Ovary (tissue), 3 donors: ENCODE measurements around the gene STARD8.

ENCODE experiments used
- CTCF ChIP-seq, 3 donors: fragments of 450-650 bp in 2 of 3; fragments of 200-600 bp in 1 of 3; IDR thresholded peaks; one replicate each; pipeline versions ENCODE4 v1.5.1 to v1.8.0; 2016 to 2022; ENCODE audit warnings: antibody characterized with exemption in 3 of 3, mild to moderate bottlenecking in 1 of 3
- EP300 ChIP-seq: sonication (generic); formaldehyde crosslinking; IDR thresholded peaks from one replicate; pipeline ENCODE4 v1.6.1; 2017; ENCODE audit warnings: antibody characterized with exemption
- POLR2A ChIP-seq: fragments of 450-650 bp; IDR thresholded peaks from one replicate; pipeline ENCODE4 v1.6.1; 2017; ENCODE audit warnings: antibody characterized with exemption, mild to moderate bottlenecking, moderate library complexity
- donor health status: DM: no; HTN: no; CAD: no.

- TF ChIP-seq CTCF (IDR thresholded peaks at IDR 0.05) (no peak), POLR2A (no peak), EP300 (no peak)
Observed at GRCh38 chrX:68757731-68758130, 110.3 kb downstream of the STARD8 start.
